GM23338 (cell line): ENCODE data around the gene TTLL13. TPM values are rescaled to one million over a fixed set of nuclear protein-coding genes. Genes with fewer than 3 reads are reported as not detected.
A peak's percentile ranks its signal among the peaks of the same experiment; 100 is the strongest.

Experiments
- ATAC-seq: fragments of 200-7000 bp; cut with Tn5 transposase; 3 replicates; pipeline ENCODE4 v1.9.1; 2020
- DNase-seq: peaks from one replicate; pipeline ENCODE4 v3.0.0-alpha.2; 2015; ENCODE audit warnings: low spot score
- H2AFZ ChIP-seq: fragments of 200-600 bp; sonication (generic); 2 replicates; pipeline ENCODE4 v1.8.0; 2016; ENCODE audit warnings: antibody characterized with exemption, mild to moderate bottlenecking, moderate library complexity
- H3F3A ChIP-seq: fragments of 200-600 bp; sonication (generic); replicated peaks from 2 replicates; pipeline ENCODE4 v1.8.0; 2017; ENCODE audit warnings: antibody characterized with exemption, mixed run types, low read depth
- H3K27ac ChIP-seq: fragments of 200-600 bp; sonication (generic); 2 replicates; pipeline ENCODE4 v1.6.1; 2016; ENCODE audit warnings: low read depth
- H3K27me3 ChIP-seq: fragments of 200-600 bp; sonication (generic); 2 replicates; pipeline ENCODE4 v1.8.0; 2016; ENCODE audit warnings: mild to moderate bottlenecking, mixed run types, moderate library complexity; ENCODE audit not compliant: insufficient read depth
- H3K36me3 ChIP-seq: fragments of 200-600 bp; sonication (generic); 2 replicates; pipeline ENCODE4 v1.8.0; 2016; ENCODE audit warnings: mild to moderate bottlenecking; ENCODE audit not compliant: insufficient read depth
- H3K4me1 ChIP-seq: fragments of 200-600 bp; sonication (generic); 2 replicates; pipeline ENCODE4 v1.8.0; 2016; ENCODE audit warnings: mild to moderate bottlenecking, moderate library complexity; ENCODE audit not compliant: insufficient read depth
- H3K4me2 ChIP-seq: fragments of 200-600 bp; sonication (generic); 2 replicates; pipeline ENCODE4 v1.7.1; 2017; ENCODE audit warnings: mixed run types
- H3K4me3 ChIP-seq: fragments of 200-600 bp; sonication (generic); 2 replicates; pipeline ENCODE4 v1.6.1; 2016; ENCODE audit warnings: mixed run types
- H3K79me2 ChIP-seq: fragments of 200-600 bp; sonication (generic); replicated peaks from 2 replicates; pipeline ENCODE4 v1.8.0; 2017; ENCODE audit warnings: mild to moderate bottlenecking; ENCODE audit not compliant: insufficient read depth
- H3K9me2 ChIP-seq: fragments of 200-600 bp; sonication (generic); 2 replicates; pipeline ENCODE4 v1.8.0; 2017; ENCODE audit not compliant: insufficient read depth
- H4K20me1 ChIP-seq: fragments of 200-600 bp; sonication (generic); replicated peaks from 2 replicates; pipeline ENCODE4 v1.8.0; 2017; ENCODE audit warnings: mild to moderate bottlenecking; ENCODE audit not compliant: insufficient read depth
- H3K27ac Mint-ChIP-seq: 2 replicates; pipeline ENCODE4 v1.8.0; 2020; ENCODE audit warnings: inconsistent platforms, mild to moderate bottlenecking, moderate library complexity, mixed read lengths
- H3K27me3 Mint-ChIP-seq: 3 replicates; pipeline ENCODE4 v1.8.0; 2022; ENCODE audit warnings: low read depth, mild to moderate bottlenecking, moderate library complexity, mixed read lengths, inconsistent platforms; ENCODE audit not compliant: insufficient read depth, poor library complexity
- H3K36me3 Mint-ChIP-seq: 3 replicates; pipeline ENCODE4 v1.8.0; 2021; ENCODE audit warnings: low read depth, mild to moderate bottlenecking, inconsistent platforms, moderate library complexity, mixed read lengths
- H3K4me1 Mint-ChIP-seq: 3 replicates; pipeline ENCODE4 v1.8.0; 2020; ENCODE audit warnings: mild to moderate bottlenecking, inconsistent platforms, mixed read lengths
- H3K4me3 Mint-ChIP-seq: 3 replicates; pipeline ENCODE4 v1.8.0; 2021; ENCODE audit warnings: moderate library complexity, mild to moderate bottlenecking, inconsistent platforms, mixed read lengths
- H3K9me3 Mint-ChIP-seq: 3 replicates; pipeline ENCODE4 v1.8.0; 2020; ENCODE audit warnings: moderate library complexity, mild to moderate bottlenecking, inconsistent platforms, mixed read lengths
- CREB1 ChIP-seq: fragments of 250-450 bp; sonication (Bioruptor Pico); IDR thresholded peaks from 2 replicates; pipeline ENCODE4 v1.5.0; 2020; ENCODE audit warnings: low read depth, mild to moderate bottlenecking, moderate library complexity
- CTCF ChIP-seq, 2 experiments: fragments of 200-600 bp in 1 of 2; sonication (generic) in 1 of 2; conservative IDR thresholded peaks; 2 replicates each; pipeline versions ENCODE4 v1.5.1 to v1.6.1; 2016 to 2017; ENCODE audit warnings: antibody characterized with exemption in 2 of 2, low read depth in 2 of 2, mild to moderate bottlenecking in 2 of 2, moderate library complexity in 1 of 2
- EZH2 ChIP-seq: fragments of 200-600 bp; sonication (generic); IDR thresholded peaks from one replicate; pipeline ENCODE4 v1.8.0; 2017; ENCODE audit warnings: antibody characterized with exemption, mild to moderate bottlenecking, low read depth; ENCODE audit not compliant: unreplicated experiment
- ZNF331 ChIP-seq: fragments of 250-450 bp; sonication (Bioruptor Pico); IDR thresholded peaks from 2 replicates; pipeline ENCODE4 v1.5.0; 2020; ENCODE audit warnings: low read depth, mild to moderate bottlenecking, moderate library complexity
- polyA plus RNA-seq: library from polyadenylated mRNA; unstranded; fragments of >200 nt; fragmentation: Nextera tagmentation; extraction: Ambion mirVana; gene quantifications from 2 replicates; pipeline ENCODE4 v1.2.1, GENCODE V29; 2016
- total RNA-seq: library from RNA; depleted of rRNA; stranded (reverse); fragments of >200 nt; shearing (Covaris generic); gene quantifications from 2 replicates; pipeline ENCODE4 v1.2.3, GENCODE V29; 2014

The TTLL13 gene
- total and polyA plus RNA-seq, 2 experiments from 2014 or later = not detected

- peak overlapping the region; percentile 89 for H3K4me2 ChIP-seq
- H4K20me1 ChIP-seq = no peaks in the 10 kb centered on the region
- H3K9me2 ChIP-seq = no peaks in the 10 kb centered on the region
- Mint-ChIP-seq H3K4me3 (peak overlapping the region; percentile 76), H3K9me3 (no peaks in the 10 kb centered on the region), H3K36me3 (peaks cover 13% of the 10 kb centered on the region), H3K27ac (no peak overlapping the region), H3K4me1 (peaks cover 7% of the 10 kb centered on the region), H3K27me3 (peaks cover 11% of the 10 kb centered on the region)
- DNase-seq (no peak), ATAC-seq (no peak)
- H3K27me3 ChIP-seq = no peaks in the 10 kb centered on the region
- peaks cover 7% of the 10 kb centered on the region; the same call in 1 of the 2 replicates for H3K36me3 ChIP-seq
- H3K4me3 ChIP-seq = peak overlapping the region; percentile 85
- H3F3A ChIP-seq = peaks cover 11% of the 10 kb centered on the region; the same call in 1 of the 2 replicates
- TF ChIP-seq CTCF (conservative IDR thresholded peaks at IDR 0.05; ENCODE audit: low read depth in 2 of 2) = peak; percentile 56 to 70
- TF ChIP-seq ZNF331 (CRISPR knock-in tag) = no peak
- H3K4me1 ChIP-seq = peaks cover 14% of the 10 kb centered on the region; the same call in 1 of the 2 replicates
- no peaks in the 10 kb centered on the region for H3K79me2 ChIP-seq
- peak overlapping the region; percentile 98 for H2AFZ ChIP-seq
- peak overlapping the region; percentile 16; the same call in 1 of the 2 replicates for H3K27ac ChIP-seq
Measured at GRCh38 chr15:90232941-90233386, 16.4 kb upstream of the TTLL13 start.

- peak; percentile 90 for ATAC-seq
- Histone ChIP-seq H2AFZ (peak within 1 kb of the TSS; percentile 98), H3K4me1 (peaks cover 14% of the 10 kb centered on the region; the same call in 1 of the 2 replicates), H3K36me3 (peaks cover 4% of the 10 kb centered on the region; the same call in 1 of the 2 replicates), H4K20me1 (no peaks in the 10 kb centered on the region), H3F3A (peaks cover 11% of the 10 kb centered on the region; the same call in 1 of the 2 replicates), H3K27ac (peak within 1 kb of the TSS; percentile 16; the same call in 1 of the 2 replicates), H3K27me3 (no peaks in the 10 kb centered on the region), H3K9me2 (no peaks in the 10 kb centered on the region), H3K79me2 (no peaks in the 10 kb centered on the region), H3K4me2 (peak within 1 kb of the TSS; percentile 89), H3K4me3 (peak within 1 kb of the TSS; percentile 85)
- H3K36me3 Mint-ChIP-seq = peaks cover 13% of the 10 kb centered on the region
- no peak for TF ChIP-seq EZH2
- TF ChIP-seq CREB1 = peak; percentile 74
- DNase-seq = peak; percentile 96
- no peak within 1 kb of the TSS for H3K27ac Mint-ChIP-seq
- peaks cover 7% of the 10 kb centered on the region for H3K4me1 Mint-ChIP-seq
- no peaks in the 10 kb centered on the region for H3K9me3 Mint-ChIP-seq
- peak within 1 kb of the TSS; percentile 76 for H3K4me3 Mint-ChIP-seq
- H3K27me3 Mint-ChIP-seq = peaks cover 11% of the 10 kb centered on the region
Measured at GRCh38 chr15:90233387-90234095, 15.8 kb upstream of the TTLL13 start, which contains the start of gene CIB1. CIB1 (minus strand) TSS chr15:90233941; CDS start chr15:90233885, 56 bp downstream.
